Mesendoderm (in vitro differentiated cells): ENCODE measurements around the gene MMADHC.
"Not testable (repeated sequence)": the region's sequence is repeated elsewhere in the genome, so short reads cannot be mapped to it uniquely, and the experiment has no call there.

Source experiments
- DNase-seq: peaks from one replicate; pipeline ENCODE4 v3.0.0; 2013
- H2AK5ac ChIP-seq: 2 replicates; pipeline ENCODE4 v1.6.1; 2013; ENCODE audit warnings: low read length, inconsistent platforms
- H2BK120ac ChIP-seq: 2 replicates; pipeline ENCODE4 v1.6.1; 2013; ENCODE audit warnings: low read depth, mild to moderate bottlenecking, low read length, moderate library complexity, mixed read lengths
- H2BK15ac ChIP-seq: replicated peaks from 2 replicates; pipeline ENCODE4 v1.6.1; 2013; ENCODE audit warnings: low read depth, mild to moderate bottlenecking, moderate library complexity
- H2BK5ac ChIP-seq: 2 replicates; pipeline ENCODE4 v1.6.1; 2013; ENCODE audit warnings: low read length, inconsistent platforms
- H3K18ac ChIP-seq: 2 replicates; pipeline ENCODE4 v1.6.1; 2013; ENCODE audit warnings: mild to moderate bottlenecking, low read length, mixed read lengths
- H3K23ac ChIP-seq: one replicate; pipeline ENCODE4 v1.6.1; 2013; ENCODE audit warnings: low read length
- H3K27ac ChIP-seq: 2 replicates; pipeline ENCODE4 v1.5.1; 2013; ENCODE audit warnings: low read depth, mild to moderate bottlenecking, inconsistent platforms, low read length, moderate library complexity
- H3K27me3 ChIP-seq: 2 replicates; pipeline ENCODE4 v1.6.1; 2013; ENCODE audit warnings: low read length, control low read depth, mild to moderate bottlenecking, inconsistent platforms; ENCODE audit not compliant: insufficient read depth, poor library complexity
- H3K36me3 ChIP-seq: 2 replicates; pipeline ENCODE4 v1.6.1; 2013; ENCODE audit warnings: low read length, inconsistent platforms; ENCODE audit not compliant: control insufficient read depth, insufficient read depth
- H3K4ac ChIP-seq: one replicate; pipeline ENCODE4 v1.6.1; 2013; ENCODE audit warnings: low read depth, mild to moderate bottlenecking, low read length, moderate library complexity
- H3K4me1 ChIP-seq: 2 replicates; pipeline ENCODE4 v1.6.1; 2013; ENCODE audit warnings: low read depth, low read length, inconsistent platforms; ENCODE audit not compliant: control insufficient read depth
- H3K4me2 ChIP-seq: 2 replicates; pipeline ENCODE4 v1.6.1; 2013; ENCODE audit warnings: low read length
- H3K4me3 ChIP-seq: 2 replicates; pipeline ENCODE4 v1.5.1; 2013; ENCODE audit warnings: mild to moderate bottlenecking, low read length
- H3K56ac ChIP-seq: one replicate; pipeline ENCODE4 v1.6.1; 2013; ENCODE audit warnings: low read length
- H3K79me1 ChIP-seq: 2 replicates; pipeline ENCODE4 v1.6.1; 2013; ENCODE audit warnings: low read length, inconsistent platforms
- H3K79me2 ChIP-seq: 2 replicates; pipeline ENCODE4 v1.6.1; 2013; ENCODE audit warnings: mild to moderate bottlenecking, low read length; ENCODE audit not compliant: control insufficient read depth, insufficient read depth
- H3K9ac ChIP-seq: 2 replicates; pipeline ENCODE4 v1.6.1; 2013; ENCODE audit warnings: low read length, inconsistent platforms
- H4K5ac ChIP-seq: one replicate; pipeline ENCODE4 v1.6.1; 2013; ENCODE audit warnings: low read length
- H4K8ac ChIP-seq: one replicate; pipeline ENCODE4 v1.6.1; 2013; ENCODE audit warnings: low read depth, mild to moderate bottlenecking, control low read depth, low read length, moderate library complexity
- WGBS: extraction: QIAGEN DNeasy Blood & Tissue Kit; methylation state at CpG from one replicate; pipeline ENCODE4 v1.1.7; 2013; ENCODE audit warnings: low lambda C conversion rate, missing lambda C conversion rate; ENCODE audit not compliant: insufficient coverage; ENCODE audit errors: extremely low coverage; 5-methylcytosine and 5-hydroxymethylcytosine counted together

The MMADHC gene

GRCh38 chr2:149566652-149567051 is 20.9 kb downstream of the MMADHC start:
- no peak overlapping the region for H3K23ac ChIP-seq
- H3K56ac ChIP-seq, result no peak overlapping the region
- H4K5ac ChIP-seq, result no peak overlapping the region
- DNase-seq, result no peak
- H3K27ac ChIP-seq, result no peak overlapping the region
- no peak overlapping the region for H2BK120ac ChIP-seq
- H3K79me2 ChIP-seq, result no peaks in the 10 kb centered on the region
- no peak overlapping the region for H3K4me3 ChIP-seq
- WGBS, result no CpG with 5 or more reads among the region's 2 CpGs
- H2AK5ac ChIP-seq, result no peak overlapping the region
- H3K9ac ChIP-seq, result no peak overlapping the region
- peaks cover 1% of the 10 kb centered on the region for H3K36me3 ChIP-seq
- no peak overlapping the region for H3K4me2 ChIP-seq
- H3K27me3 ChIP-seq, result no peaks in the 10 kb centered on the region
- no peak overlapping the region for H4K8ac ChIP-seq
- no peaks in the 10 kb centered on the region for H3K4me1 ChIP-seq
- H2BK5ac ChIP-seq, result no peak overlapping the region
- H3K18ac ChIP-seq, result no peak overlapping the region
- H3K79me1 ChIP-seq, result no peaks in the 10 kb centered on the region
- no peak overlapping the region for H3K4ac ChIP-seq
- no peak overlapping the region for H2BK15ac ChIP-seq

GRCh38 chr2:149565625-149566024 is 21.9 kb downstream of the MMADHC start:
- not testable (repeated sequence) for H4K5ac ChIP-seq, H3K56ac ChIP-seq, H3K18ac ChIP-seq, H4K8ac ChIP-seq, H3K79me2 ChIP-seq, H3K4ac ChIP-seq, H3K9ac ChIP-seq, H3K79me1 ChIP-seq, DNase-seq, H2BK5ac ChIP-seq, H3K4me2 ChIP-seq, H3K23ac ChIP-seq, H2BK120ac ChIP-seq, H3K27ac ChIP-seq, H2AK5ac ChIP-seq, H3K36me3 ChIP-seq, H3K27me3 ChIP-seq, H3K4me3 ChIP-seq, H2BK15ac ChIP-seq, H3K4me1 ChIP-seq
- no CpG with 5 or more reads among the region's 9 CpGs for WGBS

- no peak overlapping the region for H3K18ac ChIP-seq
- H3K79me2 ChIP-seq, result no peaks in the 10 kb centered on the region
- H3K4me3 ChIP-seq, result no peak overlapping the region
- H3K56ac ChIP-seq, result no peak overlapping the region
- H2BK120ac ChIP-seq, result no peak overlapping the region
- H3K36me3 ChIP-seq, result peaks cover 1% of the 10 kb centered on the region
- no peak overlapping the region for H3K9ac ChIP-seq
- no peak for DNase-seq
- H4K8ac ChIP-seq, result no peak overlapping the region
- no peaks in the 10 kb centered on the region for H3K27me3 ChIP-seq
- H3K27ac ChIP-seq, result no peak overlapping the region
- H2BK15ac ChIP-seq, result no peak overlapping the region
- no peaks in the 10 kb centered on the region for H3K79me1 ChIP-seq
- H2AK5ac ChIP-seq, result no peak overlapping the region
- H3K4me2 ChIP-seq, result no peak overlapping the region
- H3K4me1 ChIP-seq, result no peaks in the 10 kb centered on the region
- H3K23ac ChIP-seq, result no peak overlapping the region
- no peak overlapping the region for H4K5ac ChIP-seq
- no peak overlapping the region for H2BK5ac ChIP-seq
- H3K4ac ChIP-seq, result no peak overlapping the region
- no CpG with 5 or more reads among the region's 5 CpGs for WGBS
These were observed 22.6 kb downstream of the MMADHC start for GRCh38 chr2:149564983-149565382.

- no peak overlapping the region for H3K56ac ChIP-seq
- no peak overlapping the region for H2AK5ac ChIP-seq
- no peak overlapping the region for H2BK120ac ChIP-seq
- no peak overlapping the region for H3K4me2 ChIP-seq
- no peak overlapping the region for H3K27ac ChIP-seq
- no peaks in the 10 kb centered on the region for H3K79me1 ChIP-seq
- no peaks in the 10 kb centered on the region for H3K27me3 ChIP-seq
- H4K5ac ChIP-seq, result no peak overlapping the region
- no peak overlapping the region for H2BK15ac ChIP-seq
- no peak overlapping the region for H3K4me3 ChIP-seq
- no peaks in the 10 kb centered on the region for H3K4me1 ChIP-seq
- no peak overlapping the region for H3K4ac ChIP-seq
- peaks cover 1% of the 10 kb centered on the region for H3K36me3 ChIP-seq
- no peaks in the 10 kb centered on the region for H3K79me2 ChIP-seq
- no peak overlapping the region for H4K8ac ChIP-seq
- DNase-seq, result no peak
- H3K23ac ChIP-seq, result no peak overlapping the region
- H2BK5ac ChIP-seq, result no peak overlapping the region
- no CpG with 5 or more reads among the region's 1 CpG for WGBS
- no peak overlapping the region for H3K9ac ChIP-seq
- H3K18ac ChIP-seq, result no peak overlapping the region
These were observed 23.5 kb downstream of the MMADHC start for GRCh38 chr2:149564097-149564496.

GRCh38 chr2:149562324-149562723 is 25.3 kb downstream of the MMADHC start:
- Histone ChIP-seq H3K23ac (no peak overlapping the region), H2BK15ac (no peak overlapping the region), H3K27ac (no peak overlapping the region), H3K9ac (no peak overlapping the region), H2BK120ac (no peak overlapping the region), H2AK5ac (no peak overlapping the region), H3K4me2 (no peak overlapping the region), H2BK5ac (no peak overlapping the region), H3K27me3 (no peaks in the 10 kb centered on the region), H3K18ac (no peak overlapping the region), H3K36me3 (no peaks in the 10 kb centered on the region), H3K56ac (no peak overlapping the region), H3K4me1 (no peaks in the 10 kb centered on the region), H4K5ac (no peak overlapping the region), H3K4ac (no peak overlapping the region), H3K79me1 (no peaks in the 10 kb centered on the region), H4K8ac (no peak overlapping the region), H3K4me3 (no peak overlapping the region), H3K79me2 (no peaks in the 10 kb centered on the region)
- peak; percentile 11 for DNase-seq
- no CpG with 5 or more reads among the region's 2 CpGs for WGBS

- Histone ChIP-seq H2BK15ac (no peak overlapping the region), H4K8ac (no peak overlapping the region), H2BK120ac (no peak overlapping the region), H3K23ac (no peak overlapping the region), H3K56ac (no peak overlapping the region), H4K5ac (no peak overlapping the region), H3K9ac (no peak overlapping the region), H2AK5ac (no peak overlapping the region), H3K27me3 (no peaks in the 10 kb centered on the region), H3K4me1 (no peaks in the 10 kb centered on the region), H2BK5ac (no peak overlapping the region), H3K4me3 (no peak overlapping the region), H3K18ac (no peak overlapping the region), H3K79me2 (no peaks in the 10 kb centered on the region), H3K36me3 (no peaks in the 10 kb centered on the region), H3K4ac (no peak overlapping the region), H3K79me1 (no peaks in the 10 kb centered on the region), H3K27ac (no peak overlapping the region), H3K4me2 (no peak overlapping the region)
- DNase-seq, result peak; percentile 25
These were observed 26.2 kb downstream of the MMADHC start for GRCh38 chr2:149561309-149561926.
